ENCODE measurements around the gene TMEM61.
"Not testable (repeated sequence)": the region's sequence is repeated elsewhere in the genome, so short reads cannot be mapped to it uniquely, and the experiment has no call there.

Gene TMEM61

DNA sequence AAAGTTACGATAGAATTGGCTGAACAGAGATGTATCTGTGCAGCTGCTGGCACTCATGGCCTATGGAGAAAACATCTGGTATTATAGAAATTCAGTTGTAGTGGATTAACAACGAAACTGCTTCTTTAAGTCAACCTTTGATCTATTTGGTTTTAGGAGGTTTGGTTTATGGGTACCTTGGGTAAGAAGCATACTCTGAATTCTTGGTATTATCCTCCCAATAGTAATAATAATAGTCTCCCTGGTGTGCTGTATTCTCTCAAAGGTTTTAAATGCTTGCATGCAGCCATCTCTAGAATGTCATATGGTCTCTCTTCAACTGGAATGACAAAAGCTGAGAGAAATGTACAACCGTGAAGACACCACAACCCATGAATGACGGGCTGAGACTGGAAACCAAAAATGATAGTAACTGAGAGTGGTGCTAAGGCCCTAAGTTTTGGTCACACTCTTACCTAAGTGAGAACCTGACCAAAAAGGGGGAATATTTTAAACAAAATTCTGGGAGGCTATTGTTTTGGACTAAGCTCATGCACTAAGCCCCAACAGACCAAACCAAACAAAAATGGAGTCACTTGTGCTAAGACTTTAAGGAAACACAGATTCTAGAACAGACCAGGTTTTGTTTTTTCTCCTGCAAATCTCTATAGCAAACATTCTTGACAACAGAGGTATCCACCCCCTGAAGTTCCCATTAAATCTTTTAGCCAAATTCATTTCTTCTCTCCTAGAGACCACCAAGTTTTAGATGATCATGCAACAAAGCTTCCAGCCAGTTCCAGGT, 17.6 kb upstream of the TMEM61 start:
- DNase-seq = no peak

- DNase-seq = not testable (repeated sequence)
Measured at GRCh38 chr1:54963829-54964228, 16.6 kb upstream of the TMEM61 start.

GRCh38 chr1:54965624-54966340, 14.6 kb upstream of the TMEM61 start:
- no peak for DNase-seq

GRCh38 chr1:54967372-54967771, 13.1 kb upstream of the TMEM61 start:
- DNase-seq = no peak

GRCh38 chr1:54968551-54968950, 11.9 kb upstream of the TMEM61 start:
- DNase-seq = no peak

GRCh38 chr1:54969879-54970278, 10.5 kb upstream of the TMEM61 start:
- DNase-seq = no peak

DNA sequence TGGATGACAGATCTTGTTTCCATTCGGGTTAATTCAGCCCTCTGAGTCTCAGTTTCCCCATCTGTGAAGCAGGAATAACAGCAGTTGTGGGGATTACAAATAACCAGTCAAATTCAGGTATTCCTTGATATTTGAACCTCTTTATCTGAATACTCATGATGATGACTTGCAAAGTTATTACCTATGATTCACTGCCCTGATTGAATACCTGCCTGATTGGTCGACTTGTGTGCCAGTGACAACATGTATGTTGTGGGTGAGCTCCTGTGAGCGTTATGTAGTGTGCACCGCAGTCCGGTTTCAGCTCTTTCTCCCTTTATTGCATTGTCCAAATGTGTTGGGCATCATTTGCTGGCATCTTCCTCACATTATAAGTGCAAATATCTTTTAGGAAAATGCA, 9.5 kb upstream of the TMEM61 start:
- no peak for DNase-seq

DNA sequence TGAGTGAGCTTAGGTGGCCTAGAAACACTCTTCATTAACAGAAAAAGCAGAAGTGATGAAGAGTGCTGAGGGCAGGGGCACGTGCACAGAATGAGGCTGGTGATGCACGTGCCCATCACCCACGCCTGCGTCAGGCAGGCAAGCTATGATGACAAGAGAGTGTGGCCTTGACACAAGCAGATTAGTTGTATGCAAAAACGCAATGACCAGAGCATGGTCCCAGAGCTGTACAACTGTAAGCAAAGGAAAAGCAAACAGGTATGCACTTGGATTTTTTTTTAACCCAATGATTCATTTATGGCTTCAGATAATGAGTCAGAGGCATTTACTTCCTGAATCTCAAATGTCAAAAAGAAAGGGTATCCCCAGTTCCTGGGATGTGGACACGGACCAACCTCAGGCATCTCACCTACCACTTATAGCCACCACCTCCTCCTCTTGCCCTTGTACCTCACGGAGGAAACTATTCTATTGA, 9.1 kb upstream of the TMEM61 start:
- no peak for DNase-seq

GRCh38 chr1:54972436-54972835, 8.0 kb upstream of the TMEM61 start:
- DNase-seq = no peak

GRCh38 chr1:54973205-54973921, 7.1 kb upstream of the TMEM61 start:
- DNase-seq = peak in 1 of 3 experiments; percentile 54

GRCh38 chr1:54975356-54976108, 4.9 kb upstream of the TMEM61 start:
- DNase-seq = peak; percentile 11 to 90 (median 68)

DNA sequence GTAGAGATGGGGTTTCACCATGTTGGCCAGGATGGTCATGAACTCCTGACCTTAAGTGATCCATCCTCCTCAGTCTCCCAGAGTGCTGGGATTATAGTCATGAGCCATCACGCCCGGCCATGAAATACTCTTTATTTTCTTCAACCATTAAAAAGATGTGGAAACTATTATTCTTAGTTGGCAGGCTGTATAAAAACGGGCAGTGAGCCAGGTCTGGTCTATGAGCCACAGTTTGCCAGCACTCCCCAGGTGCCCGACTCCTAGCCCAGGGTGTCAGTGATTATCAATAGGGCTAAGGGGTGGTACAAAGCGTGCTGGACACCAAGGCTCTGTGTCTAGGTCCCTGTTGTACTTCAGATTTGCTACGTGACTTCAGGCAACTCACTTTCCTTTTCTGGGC, 3.7 kb upstream of the TMEM61 start:
- peak in 1 of 3 experiments; percentile 57 for DNase-seq

- peak in 1 of 3 experiments; percentile 29 for DNase-seq
Measured at GRCh38 chr1:54977533-54978297, 2.7 kb upstream of the TMEM61 start.

DNA sequence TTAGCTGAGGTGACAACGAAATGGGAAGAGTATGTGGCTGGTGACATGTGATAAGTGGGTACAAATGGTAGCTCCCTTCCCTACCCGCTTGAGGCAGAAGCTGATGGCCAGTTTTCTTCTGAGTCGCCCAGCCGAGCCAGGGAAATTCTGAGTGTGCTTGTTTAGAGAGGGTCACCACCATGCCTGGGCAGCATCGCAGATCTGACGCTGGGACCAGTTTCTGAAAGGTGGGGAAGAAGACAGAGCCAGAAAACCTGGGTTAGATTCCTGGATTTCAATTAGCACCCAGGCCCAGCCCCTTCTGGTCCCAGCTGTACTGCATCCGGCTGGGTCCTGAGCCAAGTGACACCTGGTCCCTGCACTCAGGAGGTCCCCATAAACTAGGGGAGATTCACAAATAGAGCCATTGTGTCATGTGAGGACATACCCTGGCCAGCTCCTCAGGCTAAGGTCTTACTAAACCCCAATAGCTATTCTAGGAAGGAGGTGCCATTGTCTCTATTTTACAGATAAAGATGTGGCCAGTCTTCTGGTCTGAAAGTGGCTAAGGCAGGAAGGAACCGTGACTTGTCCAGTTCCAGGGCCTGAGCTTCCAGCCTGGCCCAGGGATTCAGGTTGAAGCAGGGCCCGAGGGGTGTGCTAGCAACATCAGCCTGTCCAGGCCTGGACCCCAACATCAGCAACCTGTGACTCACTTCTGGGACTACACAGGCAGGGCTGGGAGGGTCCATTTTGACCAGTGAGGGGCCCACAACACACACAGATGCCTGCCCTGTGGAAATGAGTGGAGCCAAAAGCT, 1.7 kb upstream of the TMEM61 start:
- DNase-seq = no peak

DNA sequence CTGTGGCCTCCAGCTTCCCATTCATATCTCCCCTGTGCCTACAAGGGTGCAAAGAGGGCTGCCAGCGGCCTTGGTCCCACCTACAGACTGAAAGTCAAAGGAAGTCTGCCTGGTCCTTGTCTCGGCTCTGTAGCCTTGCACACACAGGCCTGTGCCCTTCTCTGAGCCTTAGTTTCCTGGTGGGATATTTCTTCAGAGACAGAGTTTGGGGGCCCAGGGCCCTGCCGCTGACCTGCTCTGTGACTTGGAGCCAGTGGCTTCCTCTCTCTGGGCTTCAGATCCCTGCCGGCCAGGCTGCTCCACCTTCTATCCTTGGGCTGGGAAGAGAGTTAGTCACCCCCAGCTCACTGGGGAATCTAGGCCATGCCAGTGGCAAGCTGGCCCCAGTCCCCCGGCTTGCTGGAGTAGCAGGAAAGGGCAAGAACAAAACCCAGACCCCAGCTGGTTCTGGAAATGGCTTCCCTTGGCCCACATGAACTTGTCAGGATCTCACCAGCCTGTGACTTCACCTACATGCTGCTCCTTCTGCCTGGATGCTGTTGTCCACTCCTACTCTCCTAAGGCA, 1.0 kb upstream of the TMEM61 start:
- DNase-seq = no peak

GRCh38 chr1:54980046-54980527, 341 bp upstream of the TMEM61 start:
- no peak for DNase-seq

GRCh38 chr1:54981466-54981865, 1.0 kb downstream of the TMEM61 start:
- DNase-seq = no peak

DNA sequence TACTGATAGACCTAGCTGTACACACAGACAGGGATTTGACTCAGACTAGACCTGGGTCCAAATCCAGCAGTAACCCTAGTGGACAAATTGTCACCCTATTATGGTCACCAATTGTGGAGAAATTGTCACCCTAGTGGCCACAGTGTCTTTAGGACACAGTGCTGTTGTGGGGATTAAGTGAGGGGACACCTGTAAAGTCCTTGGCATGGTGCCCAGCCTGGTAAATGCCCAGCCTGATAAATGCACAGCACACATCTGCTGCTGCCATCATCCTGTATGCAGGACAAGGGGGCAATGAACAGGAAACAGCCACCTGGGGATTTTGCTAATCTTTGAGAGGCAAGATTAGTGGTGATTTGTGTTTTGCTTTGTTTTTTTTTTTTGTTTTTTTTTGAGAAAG, 2.3 kb downstream of the TMEM61 start:
- peak; percentile 15 to 97 (median 84) for DNase-seq

- peak in 2 of 3 experiments; percentile 21 to 46 for DNase-seq
Measured at GRCh38 chr1:54984131-54984842, 3.9 kb downstream of the TMEM61 start.

DNA sequence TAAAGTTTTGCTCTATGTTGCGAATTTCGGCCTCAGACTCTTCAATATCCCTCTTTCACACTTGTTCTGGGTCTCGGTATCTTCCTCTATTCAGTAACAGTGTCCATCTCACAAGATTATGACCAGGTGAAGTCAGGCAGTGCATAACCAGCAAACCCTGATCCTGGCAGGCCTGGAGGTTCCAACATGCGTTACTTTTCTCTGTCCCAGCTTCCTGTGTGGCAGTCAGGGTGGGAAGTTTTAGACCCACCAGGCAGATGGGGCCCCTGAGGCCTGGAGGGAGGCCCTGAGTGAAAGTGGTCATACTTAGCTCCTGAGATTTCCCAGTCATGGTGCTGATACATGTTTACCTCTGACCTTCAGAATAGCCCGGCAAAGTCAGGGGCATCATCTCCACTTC, 5.1 kb downstream of the TMEM61 start:
- no peak for DNase-seq

All from NCI-H1417 (cell line).